ENCODE measurements around the gene RHOXF1.

DNA sequence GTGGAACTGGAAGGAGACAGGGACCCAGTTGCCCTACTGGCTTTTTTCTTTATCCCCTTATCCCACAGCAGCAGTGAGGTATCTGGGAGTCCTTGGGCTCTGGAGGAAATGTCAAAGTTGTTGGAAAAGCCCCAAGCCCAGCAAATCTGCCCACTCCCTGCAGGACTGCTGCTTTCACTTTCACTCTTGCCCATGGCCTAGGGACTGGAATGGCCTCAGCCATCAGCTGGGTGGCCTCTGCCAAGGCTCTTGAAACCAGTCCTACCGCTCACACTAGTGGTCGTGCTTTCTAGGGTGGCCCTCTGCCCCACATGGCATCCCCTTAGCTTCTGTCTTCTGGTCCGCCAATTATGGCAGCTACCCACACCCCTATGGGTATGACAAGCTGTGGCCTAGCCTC lies 9.7 kb upstream of the RHOXF1 start:
- TF ChIP-seq, protein P1, sequence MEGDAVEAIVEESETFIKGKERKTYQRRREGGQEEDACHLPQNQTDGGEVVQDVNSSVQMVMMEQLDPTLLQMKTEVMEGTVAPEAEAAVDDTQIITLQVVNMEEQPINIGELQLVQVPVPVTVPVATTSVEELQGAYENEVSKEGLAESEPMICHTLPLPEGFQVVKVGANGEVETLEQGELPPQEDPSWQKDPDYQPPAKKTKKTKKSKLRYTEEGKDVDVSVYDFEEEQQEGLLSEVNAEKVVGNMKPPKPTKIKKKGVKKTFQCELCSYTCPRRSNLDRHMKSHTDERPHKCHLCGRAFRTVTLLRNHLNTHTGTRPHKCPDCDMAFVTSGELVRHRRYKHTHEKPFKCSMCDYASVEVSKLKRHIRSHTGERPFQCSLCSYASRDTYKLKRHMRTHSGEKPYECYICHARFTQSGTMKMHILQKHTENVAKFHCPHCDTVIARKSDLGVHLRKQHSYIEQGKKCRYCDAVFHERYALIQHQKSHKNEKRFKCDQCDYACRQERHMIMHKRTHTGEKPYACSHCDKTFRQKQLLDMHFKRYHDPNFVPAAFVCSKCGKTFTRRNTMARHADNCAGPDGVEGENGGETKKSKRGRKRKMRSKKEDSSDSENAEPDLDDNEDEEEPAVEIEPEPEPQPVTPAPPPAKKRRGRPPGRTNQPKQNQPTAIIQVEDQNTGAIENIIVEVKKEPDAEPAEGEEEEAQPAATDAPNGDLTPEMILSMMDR (IDR thresholded peaks at IDR 0.05): no peak
- TF ChIP-seq POLR2A (IDR thresholded peaks at IDR 0.05): no peak
